C4-2B (cell line): ENCODE data around the gene CCKAR.

ENCODE experiments used
- CTCF ChIP-seq: fragments of 450-650 bp; conservative IDR thresholded peaks from 2 replicates; pipeline ENCODE4 v1.5.1; 2017; ENCODE audit warnings: mild to moderate bottlenecking
- ZFX ChIP-seq: fragments of 450-650 bp; IDR thresholded peaks from 2 replicates; pipeline ENCODE4 v1.6.1; 2017

GRCh38 chr4:26451597-26451996, 38.7 kb downstream of the CCKAR start:
- TF ChIP-seq CTCF, result no peak
- TF ChIP-seq ZFX, result no peak
